Stomach (tissue), 4 donors: Measurements from ENCODE around the gene FHAD1.

Experiments used
- CTCF ChIP-seq, 7 experiments: fragments of 450-650 bp in 4 of 7; fragments of 200-600 bp in 3 of 7; sonication (generic) in 3 of 7; IDR thresholded peaks; one replicate each; pipeline ENCODE4 v1.5.1; 2016 to 2019; ENCODE audit warnings: antibody characterized with exemption in 7 of 7, control low read depth in 2 of 7, mild to moderate bottlenecking in 1 of 7
- EP300 ChIP-seq: sonication (generic); formaldehyde crosslinking; IDR thresholded peaks from one replicate; pipeline ENCODE4 v1.6.1; 2017; ENCODE audit warnings: antibody characterized with exemption
- POLR2A ChIP-seq, 4 donors: fragments of 450-650 bp; IDR thresholded peaks; one replicate each; pipeline ENCODE4 v1.6.1; 2016; ENCODE audit warnings: antibody characterized with exemption in 4 of 4, control low read depth in 2 of 4, mild to moderate bottlenecking in 1 of 4, moderate library complexity in 1 of 4

- no peak for TF ChIP-seq CTCF (IDR thresholded peaks at IDR 0.05)
- TF ChIP-seq POLR2A (IDR thresholded peaks at IDR 0.05) = no peak
- no peak for TF ChIP-seq EP300
Observed at GRCh38 chr1:15343099-15343498, 96.1 kb downstream of the FHAD1 start.
